CD4-positive, alpha-beta T cell treated with Interleukin-21 for 1 hour (primary cell): Measurements from ENCODE around the gene MALT1.
"Not testable (repeated sequence)": the region's sequence is repeated elsewhere in the genome, so short reads cannot be mapped to it uniquely, and the experiment has no call there.

ENCODE experiments used
- DNase-seq: peaks from one replicate; pipeline ENCODE4 v3.0.0-alpha.2; 2020

Gene MALT1

GRCh38 chr18:58745914-58746313 is 74.6 kb downstream of the MALT1 start:
- DNase-seq = no peak

DNA sequence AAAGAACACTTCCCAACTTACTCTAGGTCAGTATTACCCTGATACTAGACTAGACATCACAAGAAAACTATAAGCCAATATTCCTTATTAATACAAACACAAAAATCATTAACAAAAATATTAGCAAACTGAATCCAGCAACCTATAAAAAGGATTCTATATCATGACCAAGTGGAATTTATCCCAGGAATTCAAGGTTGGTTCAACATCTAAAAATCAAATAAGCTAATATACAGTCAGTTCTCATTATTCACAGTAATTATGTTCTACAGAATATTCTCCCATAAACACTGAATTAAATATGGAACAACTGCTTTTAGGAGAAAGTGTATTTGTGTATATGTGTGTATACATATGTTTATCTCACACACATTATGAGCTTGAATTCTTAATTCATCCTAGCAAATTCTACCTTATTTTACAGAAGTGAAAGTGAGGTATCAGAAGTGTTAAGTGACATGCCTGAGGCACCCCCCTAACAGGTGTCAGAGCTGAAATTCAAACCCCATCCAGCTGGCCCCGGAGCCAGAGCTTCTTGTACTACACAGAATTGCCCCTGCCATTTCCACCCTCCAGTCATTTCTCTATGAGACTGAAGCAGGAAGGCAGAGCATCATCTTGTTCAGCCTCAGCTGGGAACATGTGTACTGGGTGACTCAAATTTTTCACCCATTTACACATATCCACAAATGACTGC is 77.8 kb downstream of the MALT1 start:
- no peak for DNase-seq

GRCh38 chr18:58753976-58754375 is 82.7 kb downstream of the MALT1 start:
- DNase-seq = no peak

GRCh38 chr18:58754544-58755068 is 83.3 kb downstream of the MALT1 start:
- DNase-seq = peak; percentile 11

DNA sequence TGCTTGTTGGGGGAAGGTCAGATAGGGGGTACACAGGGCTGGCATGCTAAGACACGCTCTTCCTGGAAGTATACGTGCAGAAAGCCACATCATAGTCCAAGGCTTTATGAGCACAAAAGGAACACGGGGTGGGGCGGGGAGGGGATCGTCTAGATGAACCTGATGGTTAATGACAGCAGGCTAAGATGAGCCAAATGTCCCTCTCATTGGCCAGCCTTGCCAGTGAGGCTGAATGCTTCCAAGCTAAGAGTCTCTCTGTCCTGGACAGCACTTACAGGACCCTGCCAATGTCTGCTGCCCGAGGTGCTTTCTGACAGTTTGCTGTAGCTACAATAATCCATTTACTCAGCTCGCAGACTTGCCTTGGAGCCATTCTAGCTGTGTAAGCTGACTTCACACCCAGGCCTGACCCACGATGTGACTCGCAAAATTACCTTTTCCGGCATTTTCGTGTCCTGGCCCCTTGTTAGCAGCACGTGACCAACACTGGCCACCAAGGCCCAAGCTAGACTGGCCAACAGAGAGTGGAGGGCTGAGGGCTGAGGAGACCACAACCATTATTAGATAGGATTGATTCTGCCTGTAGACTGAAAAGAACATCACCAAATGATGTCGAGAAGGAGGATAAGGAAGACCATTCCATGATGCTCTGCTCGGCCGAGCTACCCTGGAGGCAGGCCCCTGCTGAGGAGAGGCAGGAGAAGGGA is 84.2 kb downstream of the MALT1 start:
- DNase-seq = peak; percentile 20

DNA sequence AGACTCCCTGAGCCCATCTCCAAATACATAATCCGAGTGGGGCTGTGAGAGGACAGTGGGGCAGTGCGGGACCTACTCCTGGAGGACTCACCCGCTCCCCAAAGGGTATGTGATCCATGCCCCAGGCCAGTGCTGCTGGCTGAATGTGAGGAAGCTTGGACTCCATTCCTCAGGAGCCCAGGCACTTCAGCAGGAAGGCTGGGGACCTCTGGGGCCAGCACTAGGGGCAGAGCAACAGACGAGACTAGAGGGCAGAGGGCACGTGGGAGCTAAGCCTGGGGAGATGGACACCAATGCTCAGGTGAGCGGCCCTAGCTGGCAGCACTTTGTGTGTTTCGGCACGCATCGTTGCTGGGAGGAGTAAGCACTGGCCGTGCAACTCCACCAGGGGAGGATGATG is 84.9 kb downstream of the MALT1 start:
- no peak for DNase-seq

- DNase-seq = no peak
Observed at GRCh38 chr18:58756596-58757240, 85.5 kb downstream of the MALT1 start.

GRCh38 chr18:58757351-58757750 is 86.1 kb downstream of the MALT1 start:
- not testable (repeated sequence) for DNase-seq

DNA sequence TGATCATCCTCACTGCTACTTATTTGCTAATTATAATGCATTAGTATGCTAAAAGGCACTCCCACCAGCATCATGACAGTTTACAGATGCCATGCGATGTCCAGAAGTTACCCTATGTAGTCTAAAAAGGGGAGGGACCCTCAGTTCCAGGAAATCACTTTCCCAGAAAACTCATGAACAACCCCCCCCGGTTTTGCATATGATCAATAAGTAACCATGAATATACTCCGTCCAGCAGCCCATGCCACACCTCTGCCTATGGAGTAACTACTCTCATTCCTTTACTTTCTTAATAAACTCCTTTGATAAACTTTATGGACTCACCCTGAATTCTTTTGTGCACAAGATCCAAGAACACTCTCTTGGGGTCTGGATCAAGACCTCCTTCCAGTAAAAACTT is 86.8 kb downstream of the MALT1 start:
- DNase-seq = no peak

DNA sequence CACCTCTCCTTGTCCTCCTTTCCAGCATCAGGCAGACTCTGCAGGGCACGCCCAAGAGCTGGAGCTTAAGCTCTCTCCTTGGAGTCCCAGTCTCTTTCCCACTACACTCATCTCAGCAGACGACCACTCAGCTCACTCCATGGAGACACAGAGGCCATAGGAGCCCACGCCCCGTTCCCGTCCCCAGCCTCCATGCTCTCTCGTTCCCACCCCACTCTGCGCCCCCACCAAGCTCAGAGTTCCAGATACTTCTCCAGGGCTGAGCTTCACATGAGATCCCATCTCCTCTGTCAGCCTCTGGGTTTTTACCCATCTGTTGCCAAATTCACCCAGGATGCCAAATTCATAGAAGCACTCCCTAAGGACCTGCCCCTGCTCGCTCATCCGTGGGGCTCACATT is 87.3 kb downstream of the MALT1 start:
- no peak for DNase-seq

DNA sequence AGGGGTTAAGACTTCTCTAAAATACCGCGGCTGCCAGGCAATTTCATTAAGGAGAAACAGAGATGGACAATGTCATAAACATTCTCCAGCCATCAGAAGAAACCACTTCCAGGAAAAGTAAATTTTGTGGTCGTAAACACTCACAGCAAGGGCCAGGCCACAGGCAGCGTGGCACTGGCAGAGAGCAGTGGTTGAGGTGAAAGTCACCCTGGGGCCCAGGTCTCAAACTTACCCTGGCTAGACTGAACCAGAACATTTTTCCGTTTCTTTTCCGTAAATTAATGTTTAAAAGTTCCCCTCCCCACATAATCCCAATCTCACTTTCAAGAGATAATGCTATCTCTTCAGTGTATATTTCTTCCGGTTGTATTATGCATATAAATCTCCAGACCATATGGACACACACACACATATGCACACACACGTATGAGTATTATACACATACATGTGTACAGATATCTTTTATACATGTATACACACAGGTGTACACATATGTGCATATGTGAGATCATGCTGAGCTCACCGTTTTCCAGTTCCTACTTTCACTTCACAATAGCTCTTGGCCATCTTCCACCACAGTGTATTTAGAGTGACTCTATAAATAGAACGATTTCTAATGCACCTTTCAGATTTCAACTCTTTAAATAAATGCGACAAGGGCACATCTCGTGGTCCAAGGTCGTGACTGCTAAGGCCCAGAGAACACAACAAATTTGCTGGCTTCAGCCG is 90.1 kb downstream of the MALT1 start:
- DNase-seq = no peak

DNA sequence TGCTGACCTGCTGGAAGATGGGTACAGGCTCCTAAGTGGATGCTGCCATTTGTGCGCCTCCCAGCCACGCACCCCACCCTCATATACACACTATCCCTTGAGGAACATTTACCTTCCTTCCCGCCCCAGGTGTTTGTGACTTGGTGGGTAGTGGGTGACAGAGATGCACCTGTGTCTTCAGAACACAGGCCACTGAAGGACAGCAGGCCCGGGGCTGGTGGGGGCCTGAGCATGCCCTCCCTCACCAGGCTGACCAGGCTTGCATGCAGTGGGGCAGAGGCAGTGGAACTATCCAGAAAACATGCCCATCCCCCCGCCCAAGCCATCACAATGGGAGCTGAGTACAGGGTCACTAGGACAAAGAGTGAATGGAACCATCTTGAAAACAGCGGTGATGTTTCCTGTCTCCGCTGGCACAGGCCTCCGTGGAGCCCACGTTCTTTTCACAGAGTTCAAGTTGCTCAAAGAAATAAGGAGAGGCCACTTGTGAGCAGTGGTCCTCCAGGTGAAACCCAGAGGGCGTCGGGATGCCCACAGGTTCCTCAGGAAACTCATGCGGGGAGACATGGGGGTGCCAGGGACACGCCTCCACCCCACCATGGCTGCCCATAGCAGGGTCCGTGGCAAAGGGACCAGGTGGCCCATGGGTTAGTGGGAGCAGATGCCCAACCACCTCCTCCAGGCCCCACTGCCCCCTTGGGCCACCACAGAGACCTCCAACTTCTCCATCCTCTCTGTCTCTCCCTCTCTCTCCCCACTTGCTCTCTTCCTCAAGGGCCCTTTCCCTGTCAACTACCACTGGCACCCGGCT is 90.9 kb downstream of the MALT1 start:
- no peak for DNase-seq

- DNase-seq = no peak
Observed at GRCh38 chr18:58762781-58763171, 91.5 kb downstream of the MALT1 start.

GRCh38 chr18:58766164-58766563 is 94.9 kb downstream of the MALT1 start:
- no peak for DNase-seq

GRCh38 chr18:58766946-58767345 is 95.7 kb downstream of the MALT1 start:
- no peak for DNase-seq

DNA sequence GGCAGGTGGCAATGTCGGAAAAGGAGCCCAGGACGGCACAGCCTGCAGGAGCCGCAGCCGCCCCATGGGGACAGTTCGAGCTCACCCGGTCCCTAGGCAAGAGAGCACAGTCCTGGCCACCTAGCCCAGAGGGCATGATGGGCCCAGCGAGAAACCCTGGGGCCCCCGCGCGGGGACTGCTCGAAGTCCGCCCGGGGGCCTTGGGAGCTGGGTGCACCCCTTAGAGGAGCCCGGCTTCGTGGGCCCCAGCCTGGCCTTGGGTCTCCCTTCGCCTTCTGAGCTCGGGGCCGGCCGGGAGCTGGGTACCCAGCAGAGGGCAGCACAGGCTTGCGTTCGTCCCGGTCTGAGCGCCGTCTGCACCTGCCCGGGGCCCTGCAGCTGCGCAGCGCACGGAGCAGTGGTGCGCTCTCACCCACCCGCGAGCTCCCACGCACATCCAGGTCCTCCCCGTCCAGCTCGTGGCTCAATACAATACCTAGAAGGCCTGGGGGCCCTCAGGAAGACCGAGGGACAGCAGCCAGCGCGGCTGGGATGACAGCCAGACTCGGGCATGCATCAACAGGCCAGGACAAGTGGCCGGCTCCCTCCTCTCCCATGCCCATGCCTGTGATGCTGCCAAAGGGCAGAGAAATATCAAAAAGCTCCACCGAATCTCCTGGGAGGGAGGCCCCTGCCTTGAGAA is 97.2 kb downstream of the MALT1 start:
- peak; percentile 60 for DNase-seq

DNA sequence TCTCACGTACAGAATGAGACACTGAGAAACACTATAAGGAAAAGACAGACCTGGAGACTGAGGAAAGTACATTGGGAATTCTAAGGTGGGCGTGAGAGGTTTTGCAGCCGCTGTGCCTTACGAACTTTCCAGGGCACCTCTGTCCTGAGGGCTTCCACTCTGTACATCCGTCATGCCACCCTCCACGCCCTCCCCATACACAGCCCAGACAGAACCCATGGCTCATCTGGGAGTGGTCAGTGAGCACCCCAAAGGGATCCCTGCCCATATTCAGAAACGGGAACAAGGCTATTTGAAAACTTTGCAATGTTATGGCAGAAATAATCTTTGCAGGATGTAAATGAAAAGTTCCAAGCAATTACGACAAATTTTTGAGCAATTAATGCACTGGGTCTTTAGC is 98.1 kb downstream of the MALT1 start:
- DNase-seq = no peak

- no peak for DNase-seq
Observed at GRCh38 chr18:58770601-58771000, 99.3 kb downstream of the MALT1 start.

DNA sequence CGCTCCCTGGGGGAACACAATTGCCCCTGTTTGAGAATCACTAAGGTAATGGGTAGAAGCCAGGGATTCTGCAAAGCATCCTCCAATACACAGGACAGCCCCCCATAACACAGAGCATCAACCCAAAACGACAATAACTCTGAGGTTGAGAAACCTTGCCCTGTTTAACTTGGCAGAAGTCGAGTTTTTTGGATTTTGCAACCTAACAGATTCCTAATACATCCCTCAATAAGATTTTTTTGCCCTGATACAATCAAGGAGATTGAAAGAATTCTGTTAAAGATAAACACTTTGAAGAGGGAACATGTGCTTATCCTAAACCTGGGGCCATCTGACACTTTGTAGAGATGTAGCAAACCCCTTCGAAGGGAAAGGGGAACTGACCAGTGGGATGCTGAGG is 100.9 kb downstream of the MALT1 start:
- DNase-seq = no peak

DNA sequence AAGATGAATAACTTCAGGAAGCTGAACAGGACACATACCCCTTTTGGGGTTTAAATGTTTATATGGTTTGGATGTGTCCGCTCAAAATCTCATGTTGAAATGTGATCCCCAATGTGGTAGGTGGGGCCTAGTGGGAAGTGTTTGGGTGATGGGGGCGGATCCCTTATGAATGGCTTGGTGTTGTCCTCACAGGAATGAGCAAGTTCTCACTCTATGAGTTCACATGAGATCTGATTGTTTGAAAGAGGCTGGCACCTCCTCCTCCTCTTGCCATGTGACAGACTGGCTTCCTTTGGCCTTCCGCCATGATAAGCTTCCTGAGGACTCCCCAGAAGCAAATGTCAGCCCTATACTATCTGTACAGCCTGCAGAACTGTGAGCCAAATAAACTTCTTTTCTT is 104.8 kb downstream of the MALT1 start:
- no peak for DNase-seq

DNA sequence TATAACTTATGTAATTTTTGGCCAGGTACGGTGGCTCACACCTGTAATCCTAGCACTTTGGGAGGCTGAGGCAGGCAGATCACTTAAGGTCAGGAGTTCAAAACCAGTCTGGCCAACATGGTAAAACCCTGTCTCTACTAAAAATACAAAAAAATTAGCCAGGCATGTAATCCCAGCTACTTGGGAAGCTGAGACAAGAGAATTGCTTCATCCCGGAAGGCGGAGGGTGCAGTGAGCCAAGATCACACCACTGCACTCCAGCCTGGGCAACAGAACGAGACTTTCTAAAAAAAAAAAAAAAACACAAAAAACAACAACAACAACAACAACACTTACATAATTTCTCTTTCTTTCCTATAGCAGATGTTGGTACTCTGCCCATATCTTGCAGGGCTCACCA is 105.3 kb downstream of the MALT1 start:
- not testable (repeated sequence) for DNase-seq

- no peak for DNase-seq
Observed at GRCh38 chr18:58777471-58777870, 106.2 kb downstream of the MALT1 start.
